ENCODE measurements around the gene PRKCE.

PRKCE gene

GRCh38 chr2:46167924-46168323 is 516.4 kb downstream of the PRKCE start:
- H3K27ac Mint-ChIP-seq, result no peak overlapping the region
- H3K27me3 Mint-ChIP-seq, result no peaks in the 10 kb centered on the region
- no peaks in the 10 kb centered on the region for H3K4me1 Mint-ChIP-seq
- DNase-seq (no peak), ATAC-seq (no peak)
- no peaks in the 10 kb centered on the region for H3K36me3 Mint-ChIP-seq (ENCODE audit: low read depth)
- no peak overlapping the region for H3K4me3 Mint-ChIP-seq
- H3K9me3 Mint-ChIP-seq, result no peaks in the 10 kb centered on the region

GRCh38 chr2:46169467-46169866 is 518.0 kb downstream of the PRKCE start:
- no peak for DNase-seq
- Mint-ChIP-seq H3K4me1 (no peaks in the 10 kb centered on the region), H3K9me3 (no peaks in the 10 kb centered on the region), H3K27me3 (no peaks in the 10 kb centered on the region), H3K36me3 (ENCODE audit: low read depth) (no peaks in the 10 kb centered on the region), H3K27ac (no peak overlapping the region), H3K4me3 (no peak overlapping the region)
- no peak for ATAC-seq

DNA sequence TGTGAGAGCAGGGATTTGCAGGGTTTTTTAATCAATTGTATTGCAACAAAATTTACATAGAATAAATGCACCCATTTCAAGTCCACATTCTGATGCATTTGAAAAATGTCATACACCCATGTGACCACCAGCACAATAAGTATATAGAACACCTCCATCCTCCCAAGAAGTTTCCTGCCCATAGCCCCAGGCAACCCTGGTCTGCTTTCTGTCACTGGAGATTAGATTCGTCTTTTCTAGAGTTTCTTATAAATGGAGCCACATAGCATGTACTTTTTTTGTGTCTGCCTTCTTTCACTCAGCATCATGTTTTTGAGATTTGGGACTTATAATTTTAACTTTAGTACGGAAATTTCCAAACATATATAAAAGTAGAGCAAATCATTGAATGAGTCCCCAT is 518.6 kb downstream of the PRKCE start:
- Mint-ChIP-seq H3K4me1 (no peaks in the 10 kb centered on the region), H3K9me3 (no peaks in the 10 kb centered on the region), H3K36me3 (ENCODE audit: low read depth) (no peaks in the 10 kb centered on the region), H3K27ac (no peak overlapping the region), H3K27me3 (no peaks in the 10 kb centered on the region), H3K4me3 (no peak overlapping the region)
- DNase-seq (no peak), ATAC-seq (no peak)

- DNase-seq (no peak), ATAC-seq (no peak)
- H3K4me1 Mint-ChIP-seq, result no peaks in the 10 kb centered on the region
- no peak overlapping the region for H3K27ac Mint-ChIP-seq
- H3K27me3 Mint-ChIP-seq, result no peaks in the 10 kb centered on the region
- no peaks in the 10 kb centered on the region for H3K9me3 Mint-ChIP-seq
- H3K36me3 Mint-ChIP-seq (ENCODE audit: low read depth), result no peaks in the 10 kb centered on the region
- H3K4me3 Mint-ChIP-seq, result no peak overlapping the region
These were observed 519.3 kb downstream of the PRKCE start for GRCh38 chr2:46170611-46171350.

- Mint-ChIP-seq H3K27me3 (no peaks in the 10 kb centered on the region), H3K36me3 (ENCODE audit: low read depth) (no peaks in the 10 kb centered on the region), H3K9me3 (no peaks in the 10 kb centered on the region)
These were observed 520.0 kb downstream of the PRKCE start for GRCh38 chr2:46171411-46171953.

DNA sequence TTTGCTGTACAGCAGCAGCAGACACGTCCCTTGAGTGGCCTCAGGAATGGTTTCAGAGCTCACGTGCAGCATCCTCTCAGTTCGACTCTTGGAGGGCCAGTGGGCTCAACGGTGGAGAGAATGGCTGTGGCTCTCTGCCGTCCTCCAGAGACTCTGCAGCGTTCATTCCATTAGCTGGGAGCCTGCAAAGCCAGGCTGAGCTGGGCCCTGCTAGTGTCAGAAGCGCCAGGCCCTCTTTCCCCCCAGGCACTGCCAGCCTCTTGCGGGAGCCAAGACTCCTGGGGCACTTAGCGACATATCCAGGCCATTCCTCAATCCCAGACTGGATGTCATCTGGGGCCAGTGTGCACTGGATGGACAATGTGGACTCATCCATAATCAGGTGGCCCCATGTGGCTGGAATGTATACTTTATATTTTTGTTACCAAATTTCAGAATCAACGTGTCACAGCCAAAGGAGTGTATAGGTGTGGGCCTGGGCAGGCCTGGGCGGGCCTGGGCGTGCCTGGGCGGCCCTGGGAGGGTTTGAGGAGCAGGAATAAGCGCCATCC is 520.6 kb downstream of the PRKCE start:
- no peaks in the 10 kb centered on the region for H3K27me3 Mint-ChIP-seq
- no peak overlapping the region for H3K4me3 Mint-ChIP-seq
- no peaks in the 10 kb centered on the region for H3K9me3 Mint-ChIP-seq
- DNase-seq, result no peak
- H3K36me3 Mint-ChIP-seq (ENCODE audit: low read depth), result no peaks in the 10 kb centered on the region
- no peak overlapping the region for H3K27ac Mint-ChIP-seq
- ATAC-seq, result no peak
- H3K4me1 Mint-ChIP-seq, result peaks cover 2% of the 10 kb centered on the region

More at GRCh38 chr2:46171411-46171953, 520.0 kb downstream of the PRKCE start:
- Mint-ChIP-seq H3K4me1 (no peaks in the 10 kb centered on the region), H3K4me3 (no peak overlapping the region), H3K27ac (no peak overlapping the region)
- no peak for DNase-seq
- no peak for ATAC-seq

DNA sequence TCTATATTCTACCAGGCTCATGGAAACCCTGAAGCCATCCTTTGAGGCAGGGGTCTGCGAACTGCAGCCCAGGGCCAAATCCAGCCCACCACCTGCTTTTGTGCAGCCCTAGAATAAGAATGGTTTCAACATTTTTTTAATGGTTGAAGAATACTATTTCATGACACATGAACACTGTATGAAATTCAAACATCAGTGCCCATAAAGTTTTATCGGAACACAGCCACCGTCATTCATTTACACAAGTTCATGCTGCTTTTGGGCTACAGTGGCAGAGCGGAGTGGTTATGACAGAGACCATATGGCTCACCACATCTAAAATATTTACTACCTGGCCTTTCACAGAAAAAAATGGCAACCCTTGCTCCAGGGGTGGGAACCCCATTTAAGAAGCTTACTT is 521.6 kb downstream of the PRKCE start:
- Mint-ChIP-seq H3K27ac (no peak overlapping the region), H3K4me3 (no peak overlapping the region), H3K9me3 (no peaks in the 10 kb centered on the region), H3K36me3 (ENCODE audit: low read depth) (no peaks in the 10 kb centered on the region), H3K27me3 (no peaks in the 10 kb centered on the region), H3K4me1 (peaks cover 5% of the 10 kb centered on the region)
- ATAC-seq (no peak), DNase-seq (no peak)

DNA sequence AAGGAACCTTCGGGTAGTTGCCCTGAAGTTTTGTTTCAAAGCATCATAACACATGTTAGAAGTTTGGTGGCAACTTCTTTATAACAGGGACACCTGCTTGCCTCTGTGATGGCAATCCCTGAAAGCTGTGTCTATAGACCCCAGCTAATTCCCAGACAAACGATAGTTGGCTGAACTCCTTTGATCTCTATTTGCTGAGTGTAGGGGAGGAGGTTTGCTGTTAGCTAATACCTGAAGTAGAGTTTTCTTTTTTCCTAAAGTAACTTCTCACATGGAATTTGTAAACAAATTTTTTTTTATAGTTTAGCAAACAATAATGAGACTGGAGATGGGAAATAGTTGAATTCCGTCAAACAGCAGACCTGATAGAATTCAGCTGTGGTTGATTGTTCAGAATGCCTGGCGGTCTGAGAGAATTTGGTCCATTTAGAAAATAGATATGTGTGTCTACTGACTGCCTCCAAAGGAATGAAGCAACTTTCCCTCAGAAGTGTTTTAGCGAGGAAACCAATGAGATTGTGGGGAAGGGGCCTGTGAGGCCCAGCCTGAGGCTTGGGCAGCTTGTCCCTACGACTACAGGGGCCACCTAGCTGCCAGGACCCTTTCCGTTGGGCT is 522.3 kb downstream of the PRKCE start:
- H3K36me3 Mint-ChIP-seq (ENCODE audit: low read depth), result no peaks in the 10 kb centered on the region
- DNase-seq, result no peak
- no peak for ATAC-seq
- H3K27ac Mint-ChIP-seq, result no peak overlapping the region
- H3K4me1 Mint-ChIP-seq, result peaks cover 7% of the 10 kb centered on the region
- H3K27me3 Mint-ChIP-seq, result no peaks in the 10 kb centered on the region
- H3K9me3 Mint-ChIP-seq, result no peaks in the 10 kb centered on the region
- no peak overlapping the region for H3K4me3 Mint-ChIP-seq

- H3K9me3 Mint-ChIP-seq, result no peaks in the 10 kb centered on the region
- ATAC-seq (no peak), DNase-seq (no peak)
- no peak overlapping the region for H3K4me3 Mint-ChIP-seq
- H3K36me3 Mint-ChIP-seq (ENCODE audit: low read depth), result no peaks in the 10 kb centered on the region
- H3K4me1 Mint-ChIP-seq, result peaks cover 15% of the 10 kb centered on the region
- no peak overlapping the region for H3K27ac Mint-ChIP-seq
- H3K27me3 Mint-ChIP-seq, result no peaks in the 10 kb centered on the region
These were observed 523.1 kb downstream of the PRKCE start for GRCh38 chr2:46174345-46175170.

DNA sequence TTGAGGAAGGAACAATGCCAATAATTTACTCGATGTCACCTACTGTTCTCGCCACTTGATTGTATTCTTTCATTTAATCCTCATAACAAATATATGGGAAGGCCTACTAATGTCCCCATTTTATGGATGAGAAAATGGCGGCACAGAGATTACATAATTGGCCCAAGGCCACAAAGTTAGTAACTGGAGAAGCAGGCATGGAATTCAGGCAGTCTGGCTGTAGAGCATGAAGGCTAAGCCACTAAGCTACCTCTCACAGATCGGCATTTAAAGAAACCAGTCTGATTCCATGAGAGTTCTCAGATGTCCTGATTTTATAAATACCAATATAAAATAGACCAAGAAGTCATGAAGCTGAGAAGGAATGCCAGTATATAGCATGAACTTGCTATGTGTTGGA is 523.9 kb downstream of the PRKCE start:
- Mint-ChIP-seq H3K9me3 (no peaks in the 10 kb centered on the region), H3K4me3 (no peak overlapping the region), H3K27ac (no peak overlapping the region), H3K4me1 (peaks cover 17% of the 10 kb centered on the region), H3K36me3 (ENCODE audit: low read depth) (no peaks in the 10 kb centered on the region), H3K27me3 (no peaks in the 10 kb centered on the region)
- DNase-seq (no peak), ATAC-seq (no peak)

- DNase-seq (no peak), ATAC-seq (no peak)
- Mint-ChIP-seq H3K9me3 (no peaks in the 10 kb centered on the region), H3K4me3 (no peak overlapping the region), H3K27ac (no peak overlapping the region), H3K4me1 (peaks cover 17% of the 10 kb centered on the region), H3K27me3 (no peaks in the 10 kb centered on the region), H3K36me3 (ENCODE audit: low read depth) (no peaks in the 10 kb centered on the region)
These were observed 526.1 kb downstream of the PRKCE start for GRCh38 chr2:46177461-46178089.

GRCh38 chr2:46179037-46179621 is 527.7 kb downstream of the PRKCE start:
- DNase-seq (peak; percentile 29), ATAC-seq (peak; percentile 90)
- H3K27ac Mint-ChIP-seq, result peak overlapping the region; percentile 16
- peaks cover 17% of the 10 kb centered on the region for H3K4me1 Mint-ChIP-seq
- no peak overlapping the region for H3K4me3 Mint-ChIP-seq
- H3K9me3 Mint-ChIP-seq, result no peaks in the 10 kb centered on the region
- H3K36me3 Mint-ChIP-seq (ENCODE audit: low read depth), result no peaks in the 10 kb centered on the region
- no peaks in the 10 kb centered on the region for H3K27me3 Mint-ChIP-seq

DNA sequence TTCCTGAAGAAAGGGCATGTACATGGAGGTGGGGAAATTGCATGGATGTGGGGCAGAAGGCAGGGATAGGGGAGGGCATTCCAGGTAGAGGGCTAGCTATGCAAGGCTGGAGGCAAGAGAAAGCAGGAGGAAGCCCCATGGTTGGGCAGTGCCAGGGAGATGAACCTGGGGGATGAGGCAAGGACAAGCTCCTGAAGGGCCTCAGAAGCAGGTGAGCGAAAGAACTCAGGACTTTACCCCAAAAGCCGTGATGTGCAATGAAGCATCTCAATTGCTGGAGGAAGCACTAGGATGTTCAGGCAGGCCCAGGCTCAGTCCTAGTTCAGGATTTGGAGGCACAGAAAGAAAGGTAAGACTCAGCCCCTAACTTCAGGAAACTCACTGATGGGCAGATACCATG is 528.7 kb downstream of the PRKCE start:
- H3K27me3 Mint-ChIP-seq, result no peaks in the 10 kb centered on the region
- no peaks in the 10 kb centered on the region for H3K9me3 Mint-ChIP-seq
- no peak overlapping the region for H3K4me3 Mint-ChIP-seq

GRCh38 chr2:46181306-46181705 is 529.8 kb downstream of the PRKCE start:
- no peak for DNase-seq
- no peak for ATAC-seq
- Mint-ChIP-seq H3K4me1 (peaks cover 17% of the 10 kb centered on the region), H3K9me3 (no peaks in the 10 kb centered on the region), H3K36me3 (ENCODE audit: low read depth) (no peaks in the 10 kb centered on the region), H3K27me3 (no peaks in the 10 kb centered on the region), H3K27ac (no peak overlapping the region), H3K4me3 (no peak overlapping the region)

More for the DNA sequence above, 528.7 kb downstream of the PRKCE start:
- H3K4me1 Mint-ChIP-seq, result peaks cover 17% of the 10 kb centered on the region
- H3K27ac Mint-ChIP-seq, result no peak overlapping the region
- no peak for ATAC-seq
- DNase-seq, result no peak
- H3K36me3 Mint-ChIP-seq (ENCODE audit: low read depth), result no peaks in the 10 kb centered on the region

Measured in activated naive CD8-positive, alpha-beta T cell treated with anti-CD3 and anti-CD28 coated beads, Interleukin-2, amount 50 U/mL, for 24 hours (primary cell).